ENCODE measurements around the gene PHF20.

- TF ChIP-seq, protein P1, sequence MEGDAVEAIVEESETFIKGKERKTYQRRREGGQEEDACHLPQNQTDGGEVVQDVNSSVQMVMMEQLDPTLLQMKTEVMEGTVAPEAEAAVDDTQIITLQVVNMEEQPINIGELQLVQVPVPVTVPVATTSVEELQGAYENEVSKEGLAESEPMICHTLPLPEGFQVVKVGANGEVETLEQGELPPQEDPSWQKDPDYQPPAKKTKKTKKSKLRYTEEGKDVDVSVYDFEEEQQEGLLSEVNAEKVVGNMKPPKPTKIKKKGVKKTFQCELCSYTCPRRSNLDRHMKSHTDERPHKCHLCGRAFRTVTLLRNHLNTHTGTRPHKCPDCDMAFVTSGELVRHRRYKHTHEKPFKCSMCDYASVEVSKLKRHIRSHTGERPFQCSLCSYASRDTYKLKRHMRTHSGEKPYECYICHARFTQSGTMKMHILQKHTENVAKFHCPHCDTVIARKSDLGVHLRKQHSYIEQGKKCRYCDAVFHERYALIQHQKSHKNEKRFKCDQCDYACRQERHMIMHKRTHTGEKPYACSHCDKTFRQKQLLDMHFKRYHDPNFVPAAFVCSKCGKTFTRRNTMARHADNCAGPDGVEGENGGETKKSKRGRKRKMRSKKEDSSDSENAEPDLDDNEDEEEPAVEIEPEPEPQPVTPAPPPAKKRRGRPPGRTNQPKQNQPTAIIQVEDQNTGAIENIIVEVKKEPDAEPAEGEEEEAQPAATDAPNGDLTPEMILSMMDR (IDR thresholded peaks at IDR 0.05): no peak
- TF ChIP-seq FOXJ3 (CRISPR knock-in tag; IDR thresholded peaks at IDR 0.05; ENCODE audit: borderline replicate concordance): no peak
- no peak for TF ChIP-seq FOXP1 (CRISPR knock-in tag; IDR thresholded peaks at IDR 0.05; ENCODE audit: borderline replicate concordance)
- no peak for TF ChIP-seq ATF1 (CRISPR knock-in tag; IDR thresholded peaks at IDR 0.05)
- TF ChIP-seq RELA (CRISPR knock-in tag; IDR thresholded peaks at IDR 0.05; ENCODE audit: borderline replicate concordance): no peak
- TF ChIP-seq, protein P2, sequence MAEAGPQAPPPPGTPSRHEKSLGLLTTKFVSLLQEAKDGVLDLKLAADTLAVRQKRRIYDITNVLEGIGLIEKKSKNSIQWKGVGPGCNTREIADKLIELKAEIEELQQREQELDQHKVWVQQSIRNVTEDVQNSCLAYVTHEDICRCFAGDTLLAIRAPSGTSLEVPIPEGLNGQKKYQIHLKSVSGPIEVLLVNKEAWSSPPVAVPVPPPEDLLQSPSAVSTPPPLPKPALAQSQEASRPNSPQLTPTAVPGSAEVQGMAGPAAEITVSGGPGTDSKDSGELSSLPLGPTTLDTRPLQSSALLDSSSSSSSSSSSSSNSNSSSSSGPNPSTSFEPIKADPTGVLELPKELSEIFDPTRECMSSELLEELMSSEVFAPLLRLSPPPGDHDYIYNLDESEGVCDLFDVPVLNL (CRISPR knock-in tag; IDR thresholded peaks at IDR 0.05; ENCODE audit: borderline replicate concordance, low read depth): no peak
- TF ChIP-seq, protein P3, sequence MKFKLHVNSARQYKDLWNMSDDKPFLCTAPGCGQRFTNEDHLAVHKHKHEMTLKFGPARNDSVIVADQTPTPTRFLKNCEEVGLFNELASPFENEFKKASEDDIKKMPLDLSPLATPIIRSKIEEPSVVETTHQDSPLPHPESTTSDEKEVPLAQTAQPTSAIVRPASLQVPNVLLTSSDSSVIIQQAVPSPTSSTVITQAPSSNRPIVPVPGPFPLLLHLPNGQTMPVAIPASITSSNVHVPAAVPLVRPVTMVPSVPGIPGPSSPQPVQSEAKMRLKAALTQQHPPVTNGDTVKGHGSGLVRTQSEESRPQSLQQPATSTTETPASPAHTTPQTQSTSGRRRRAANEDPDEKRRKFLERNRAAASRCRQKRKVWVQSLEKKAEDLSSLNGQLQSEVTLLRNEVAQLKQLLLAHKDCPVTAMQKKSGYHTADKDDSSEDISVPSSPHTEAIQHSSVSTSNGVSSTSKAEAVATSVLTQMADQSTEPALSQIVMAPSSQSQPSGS (CRISPR knock-in tag; IDR thresholded peaks at IDR 0.05; ENCODE audit: borderline replicate concordance, low read depth): no peak
- TF ChIP-seq JUN (CRISPR knock-in tag; IDR thresholded peaks at IDR 0.05): no peak
- no peak for TF ChIP-seq MAX (CRISPR knock-in tag; IDR thresholded peaks at IDR 0.05)
- TF ChIP-seq, protein P4, sequence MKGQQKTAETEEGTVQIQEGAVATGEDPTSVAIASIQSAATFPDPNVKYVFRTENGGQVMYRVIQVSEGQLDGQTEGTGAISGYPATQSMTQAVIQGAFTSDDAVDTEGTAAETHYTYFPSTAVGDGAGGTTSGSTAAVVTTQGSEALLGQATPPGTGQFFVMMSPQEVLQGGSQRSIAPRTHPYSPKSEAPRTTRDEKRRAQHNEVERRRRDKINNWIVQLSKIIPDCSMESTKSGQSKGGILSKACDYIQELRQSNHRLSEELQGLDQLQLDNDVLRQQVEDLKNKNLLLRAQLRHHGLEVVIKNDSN (CRISPR knock-in tag; IDR thresholded peaks at IDR 0.05): no peak
- no peak for TF ChIP-seq EMX1 (CRISPR knock-in tag; IDR thresholded peaks at IDR 0.05)
These were observed 39.8 kb upstream of the PHF20 start for GRCh38 chr20:35731862-35732643.
